ENCODE data around the gene ST8SIA1. TPM values are rescaled to one million over a fixed set of nuclear protein-coding genes. Genes with fewer than 3 reads are reported as not detected.

The ST8SIA1 gene
- total RNA-seq, 4 donors from 2014 or later: 9.4 to 19.9 (median 14.3) TPM

GRCh38 chr12:22188431-22188830, 146.1 kb downstream of the ST8SIA1 start:
- no peaks in the 10 kb centered on the region for H3K27me3 ChIP-seq
- WGBS, 2 donors (ENCODE audit: low coverage in 1 of 2): 71 to 100% methylated on average over 2 to 3 of the region's 3 CpGs
- H3K36me3 ChIP-seq: no peaks in the 10 kb centered on the region
- H3K4me3 ChIP-seq: no peak overlapping the region
- H3K9me3 ChIP-seq: no peaks in the 10 kb centered on the region
- H3K27ac ChIP-seq: no peak overlapping the region
- H3K4me1 ChIP-seq: no peaks in the 10 kb centered on the region
- no peak for ATAC-seq
- no peak for TF ChIP-seq POLR2A (IDR thresholded peaks at IDR 0.05)
- TF ChIP-seq POLR2AphosphoS5 (IDR thresholded peaks at IDR 0.05): no peak
- no peak for TF ChIP-seq CTCF (IDR thresholded peaks at IDR 0.05)
- no peak for TF ChIP-seq EP300 (IDR thresholded peaks at IDR 0.05)

GRCh38 chr12:22180705-22181104, 153.8 kb downstream of the ST8SIA1 start:
- Histone ChIP-seq H3K27me3 (no peaks in the 10 kb centered on the region), H3K27ac (no peak overlapping the region), H3K36me3 (no peaks in the 10 kb centered on the region), H3K4me1 (no peaks in the 10 kb centered on the region), H3K9me3 (no peaks in the 10 kb centered on the region), H3K4me3 (no peak overlapping the region)
- TF ChIP-seq POLR2AphosphoS5 (IDR thresholded peaks at IDR 0.05): no peak
- TF ChIP-seq EP300 (IDR thresholded peaks at IDR 0.05): no peak
- TF ChIP-seq POLR2A (IDR thresholded peaks at IDR 0.05): no peak
- no peak for TF ChIP-seq CTCF (IDR thresholded peaks at IDR 0.05)
- WGBS, 2 donors (ENCODE audit: low coverage in 1 of 2): 20 to 54% methylated on average over 1 of the region's 1 CpG
- no peak for ATAC-seq

GRCh38 chr12:22173177-22173576, 161.3 kb downstream of the ST8SIA1 start:
- no peaks in the 10 kb centered on the region for H3K9me3 ChIP-seq
- H3K4me1 ChIP-seq: no peaks in the 10 kb centered on the region
- no peak overlapping the region for H3K4me3 ChIP-seq
- ATAC-seq: no peak
- no peak overlapping the region for H3K27ac ChIP-seq
- H3K36me3 ChIP-seq: no peaks in the 10 kb centered on the region
- TF ChIP-seq POLR2AphosphoS5 (IDR thresholded peaks at IDR 0.05) (no peak), POLR2A (IDR thresholded peaks at IDR 0.05) (no peak), EP300 (IDR thresholded peaks at IDR 0.05) (no peak), CTCF (IDR thresholded peaks at IDR 0.05) (no peak)
- H3K27me3 ChIP-seq: no peaks in the 10 kb centered on the region

- no peak for ATAC-seq
- H3K27me3 ChIP-seq: no peaks in the 10 kb centered on the region
- H3K4me3 ChIP-seq: no peak overlapping the region
- H3K9me3 ChIP-seq: no peaks in the 10 kb centered on the region
- no peak for TF ChIP-seq CTCF (IDR thresholded peaks at IDR 0.05)
- no peak for TF ChIP-seq EP300 (IDR thresholded peaks at IDR 0.05)
- no peak for TF ChIP-seq POLR2A (IDR thresholded peaks at IDR 0.05)
- TF ChIP-seq POLR2AphosphoS5 (IDR thresholded peaks at IDR 0.05): no peak
- WGBS, 2 donors (ENCODE audit: low coverage in 1 of 2): 76 to 82% methylated on average over 2 to 4 of the region's 5 CpGs
- no peaks in the 10 kb centered on the region for H3K4me1 ChIP-seq
- H3K36me3 ChIP-seq: no peaks in the 10 kb centered on the region
- no peak overlapping the region for H3K27ac ChIP-seq
Measured at GRCh38 chr12:22172501-22172900, 162.0 kb downstream of the ST8SIA1 start.

GRCh38 chr12:22169376-22169775, 165.1 kb downstream of the ST8SIA1 start:
- TF ChIP-seq POLR2AphosphoS5 (IDR thresholded peaks at IDR 0.05): no peak
- TF ChIP-seq POLR2A (IDR thresholded peaks at IDR 0.05): no peak
- TF ChIP-seq EP300 (IDR thresholded peaks at IDR 0.05): no peak
- no peak for TF ChIP-seq CTCF (IDR thresholded peaks at IDR 0.05)
- no peak overlapping the region for H3K4me3 ChIP-seq
- no peak overlapping the region for H3K27ac ChIP-seq
- ATAC-seq: no peak
- no peaks in the 10 kb centered on the region for H3K4me1 ChIP-seq
- H3K9me3 ChIP-seq: no peaks in the 10 kb centered on the region
- H3K27me3 ChIP-seq: no peaks in the 10 kb centered on the region
- H3K36me3 ChIP-seq: no peaks in the 10 kb centered on the region

Measured in gastroesophageal sphincter (tissue), 4 donors.